PFSK-1 (cell line): Measurements from ENCODE around the gene ALPK3.

Experiments
- POLR2AphosphoS5 ChIP-seq: IDR thresholded peaks from 2 replicates; pipeline ENCODE4 v1.6.1; 2012; ENCODE audit warnings: low read depth, mild to moderate bottlenecking, control low read depth, low read length, moderate library complexity
- REST ChIP-seq, 2 experiments: IDR thresholded peaks; 2 replicates each; pipeline versions ENCODE4 v1.6.1 to v1.8.0; 2011 to 2012; ENCODE audit warnings: low read depth in 2 of 2, low read length in 2 of 2, control low read depth in 1 of 2, inconsistent platforms in 1 of 2, mild to moderate bottlenecking in 1 of 2, moderate library complexity in 1 of 2; ENCODE audit not compliant: insufficient read depth in 1 of 2

- no peak for TF ChIP-seq REST (IDR thresholded peaks at IDR 0.05; ENCODE audit: insufficient read depth in 1 of 2, low read depth in 2 of 2, low read length in 2 of 2)
- TF ChIP-seq POLR2AphosphoS5, result no peak
Observed at GRCh38 chr15:84886211-84886983, 69.2 kb downstream of the ALPK3 start.
